ENCODE data around the gene CTNND1.

DNA sequence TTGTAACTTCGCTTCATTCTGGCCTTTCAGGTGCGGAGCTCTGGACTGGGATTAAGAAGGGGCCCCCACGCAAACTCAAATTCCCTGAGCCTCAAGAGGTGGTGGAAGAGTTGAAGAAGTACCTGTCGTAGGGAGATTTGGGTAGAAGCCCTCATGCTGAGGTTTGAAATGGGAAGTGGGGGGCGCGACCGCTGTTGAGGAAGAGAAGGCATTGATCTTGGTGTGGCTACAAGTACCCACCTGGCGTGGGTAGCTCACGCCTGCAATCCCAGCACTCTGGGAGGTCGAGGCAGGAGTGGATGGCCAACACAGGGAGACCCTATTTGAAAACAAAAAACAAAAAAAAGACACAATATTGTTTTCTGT, 19.5 kb upstream of the CTNND1 start:
- TF ChIP-seq, protein P1, sequence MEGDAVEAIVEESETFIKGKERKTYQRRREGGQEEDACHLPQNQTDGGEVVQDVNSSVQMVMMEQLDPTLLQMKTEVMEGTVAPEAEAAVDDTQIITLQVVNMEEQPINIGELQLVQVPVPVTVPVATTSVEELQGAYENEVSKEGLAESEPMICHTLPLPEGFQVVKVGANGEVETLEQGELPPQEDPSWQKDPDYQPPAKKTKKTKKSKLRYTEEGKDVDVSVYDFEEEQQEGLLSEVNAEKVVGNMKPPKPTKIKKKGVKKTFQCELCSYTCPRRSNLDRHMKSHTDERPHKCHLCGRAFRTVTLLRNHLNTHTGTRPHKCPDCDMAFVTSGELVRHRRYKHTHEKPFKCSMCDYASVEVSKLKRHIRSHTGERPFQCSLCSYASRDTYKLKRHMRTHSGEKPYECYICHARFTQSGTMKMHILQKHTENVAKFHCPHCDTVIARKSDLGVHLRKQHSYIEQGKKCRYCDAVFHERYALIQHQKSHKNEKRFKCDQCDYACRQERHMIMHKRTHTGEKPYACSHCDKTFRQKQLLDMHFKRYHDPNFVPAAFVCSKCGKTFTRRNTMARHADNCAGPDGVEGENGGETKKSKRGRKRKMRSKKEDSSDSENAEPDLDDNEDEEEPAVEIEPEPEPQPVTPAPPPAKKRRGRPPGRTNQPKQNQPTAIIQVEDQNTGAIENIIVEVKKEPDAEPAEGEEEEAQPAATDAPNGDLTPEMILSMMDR (IDR thresholded peaks at IDR 0.05): no peak
- TF ChIP-seq ZFX (IDR thresholded peaks at IDR 0.05; ENCODE audit: borderline replicate concordance): no peak
